HepG2 (cell line): Measurements from ENCODE around the gene TNFRSF13B.
"Not testable (repeated sequence)": the region's sequence is repeated elsewhere in the genome, so short reads cannot be mapped to it uniquely, and the experiment has no call there.

Source experiments
- HNRNPUL1 ChIP-seq: fragments of 200-400 bp; formaldehyde crosslinking; IDR thresholded peaks from 2 replicates; pipeline ENCODE4 v1.6.1; 2017; ENCODE audit warnings: low read depth, mild to moderate bottlenecking, low read length, moderate library complexity
- PHF21A ChIP-seq: sonication (generic); formaldehyde crosslinking; IDR thresholded peaks from 2 replicates; pipeline ENCODE4 v1.5.0; 2020; ENCODE audit warnings: mild to moderate bottlenecking, missing genetic modification reagents
- POLR2AphosphoS5 ChIP-seq: IDR thresholded peaks from 2 replicates; pipeline ENCODE4 v1.6.1; 2012; ENCODE audit warnings: low read depth, low read length
- SMAD1 ChIP-seq: sonication (generic); formaldehyde crosslinking; IDR thresholded peaks from 2 replicates; pipeline ENCODE4 v1.4.0; 2020; ENCODE audit warnings: missing genetic modification reagents, low read depth, mild to moderate bottlenecking, borderline replicate concordance
- TBP ChIP-seq: sonication (generic); formaldehyde crosslinking; IDR thresholded peaks from 2 replicates; pipeline ENCODE4 v1.5.0; 2020; ENCODE audit warnings: missing genetic modification reagents
- ZNF260 ChIP-seq: sonication (generic); formaldehyde crosslinking; IDR thresholded peaks from 2 replicates; pipeline ENCODE4 v1.4.0; 2020; ENCODE audit warnings: missing genetic modification reagents, low read depth, mild to moderate bottlenecking, borderline replicate concordance
- ZNF574 ChIP-seq: sonication (generic); formaldehyde crosslinking; IDR thresholded peaks from 2 replicates; pipeline ENCODE4 v1.4.0; 2020; ENCODE audit warnings: missing genetic modification reagents
- ZNF766 ChIP-seq: sonication (generic); formaldehyde crosslinking; IDR thresholded peaks from 2 replicates; pipeline ENCODE4 v1.5.0; 2020; ENCODE audit warnings: missing genetic modification reagents, borderline replicate concordance
- ZNF792 ChIP-seq: IDR thresholded peaks from 2 replicates; pipeline ENCODE4 v1.6.1; 2016
- TF ChIP-seq, protein P1 (sequence below): sonication (generic); formaldehyde crosslinking; IDR thresholded peaks from 2 replicates; pipeline ENCODE4 v1.5.0; 2020; ENCODE audit warnings: mild to moderate bottlenecking, missing genetic modification reagents, moderate library complexity

GRCh38 chr17:16903070-16903469 is 68.8 kb downstream of the TNFRSF13B start:
- TF ChIP-seq TBP (CRISPR knock-in tag); HNRNPUL1; ZNF766 (CRISPR knock-in tag); ZNF574 (CRISPR knock-in tag); PHF21A (CRISPR knock-in tag); ZNF792 (CRISPR knock-in tag); ZNF260 (CRISPR knock-in tag); POLR2AphosphoS5; SMAD1 (CRISPR knock-in tag): not testable (repeated sequence)
- TF ChIP-seq, protein P1, sequence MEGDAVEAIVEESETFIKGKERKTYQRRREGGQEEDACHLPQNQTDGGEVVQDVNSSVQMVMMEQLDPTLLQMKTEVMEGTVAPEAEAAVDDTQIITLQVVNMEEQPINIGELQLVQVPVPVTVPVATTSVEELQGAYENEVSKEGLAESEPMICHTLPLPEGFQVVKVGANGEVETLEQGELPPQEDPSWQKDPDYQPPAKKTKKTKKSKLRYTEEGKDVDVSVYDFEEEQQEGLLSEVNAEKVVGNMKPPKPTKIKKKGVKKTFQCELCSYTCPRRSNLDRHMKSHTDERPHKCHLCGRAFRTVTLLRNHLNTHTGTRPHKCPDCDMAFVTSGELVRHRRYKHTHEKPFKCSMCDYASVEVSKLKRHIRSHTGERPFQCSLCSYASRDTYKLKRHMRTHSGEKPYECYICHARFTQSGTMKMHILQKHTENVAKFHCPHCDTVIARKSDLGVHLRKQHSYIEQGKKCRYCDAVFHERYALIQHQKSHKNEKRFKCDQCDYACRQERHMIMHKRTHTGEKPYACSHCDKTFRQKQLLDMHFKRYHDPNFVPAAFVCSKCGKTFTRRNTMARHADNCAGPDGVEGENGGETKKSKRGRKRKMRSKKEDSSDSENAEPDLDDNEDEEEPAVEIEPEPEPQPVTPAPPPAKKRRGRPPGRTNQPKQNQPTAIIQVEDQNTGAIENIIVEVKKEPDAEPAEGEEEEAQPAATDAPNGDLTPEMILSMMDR = not testable (repeated sequence)
